HepG2 (cell line): ENCODE data around the gene XKR7. TPM values are rescaled to one million over a fixed set of nuclear protein-coding genes. Genes with fewer than 3 reads are reported as not detected.

Experiments
- ATF7 ChIP-seq, 2 experiments: fragments of 450-650 bp in 1 of 2; sonication (generic) in 1 of 2; formaldehyde crosslinking in 1 of 2; IDR thresholded peaks; 2 replicates each; pipeline versions ENCODE4 v1.4.0 to v1.6.1; 2016 to 2020; ENCODE audit warnings: antibody characterized with exemption in 1 of 2, mild to moderate bottlenecking in 1 of 2, missing genetic modification reagents in 1 of 2
- BHLHE40 ChIP-seq: IDR thresholded peaks from 2 replicates; pipeline ENCODE4 v1.6.1; 2011; ENCODE audit warnings: low read length, improper control_type of control experiment
- HES4 ChIP-seq: sonication (generic); formaldehyde crosslinking; IDR thresholded peaks from 2 replicates; pipeline ENCODE4 v1.9.0; 2021; ENCODE audit warnings: mild to moderate bottlenecking, missing genetic modification reagents, borderline replicate concordance
- HMGXB4 ChIP-seq, 2 experiments: sonication (generic) in 1 of 2; formaldehyde crosslinking in 1 of 2; IDR thresholded peaks; 2 replicates each; pipeline versions ENCODE4 v1.4.0 to v1.6.1; 2018 to 2020; ENCODE audit warnings: missing genetic modification reagents in 2 of 2, borderline replicate concordance in 1 of 2, low read depth in 1 of 2, mild to moderate bottlenecking in 1 of 2, missing biosample characterization in 1 of 2
- KAT8 ChIP-seq: IDR thresholded peaks from 2 replicates; pipeline ENCODE4 v1.6.1; 2016; ENCODE audit warnings: missing genetic modification reagents, missing compliant biosample characterization
- KDM2A ChIP-seq: sonication (generic); formaldehyde crosslinking; IDR thresholded peaks from 2 replicates; pipeline ENCODE4 v1.4.0; 2020; ENCODE audit warnings: low read depth, missing genetic modification reagents, borderline replicate concordance
- ZHX2 ChIP-seq, 2 experiments: sonication (generic) in 1 of 2; formaldehyde crosslinking in 1 of 2; IDR thresholded peaks; 2 replicates each; pipeline versions ENCODE4 v1.6.1 to v1.9.0; 2014 to 2022; ENCODE audit warnings: antibody characterized with exemption in 1 of 2, borderline replicate concordance in 1 of 2, inconsistent platforms in 1 of 2, low read depth in 1 of 2, missing genetic modification reagents in 1 of 2
- ZNF225 ChIP-seq: sonication (generic); formaldehyde crosslinking; IDR thresholded peaks from 2 replicates; pipeline ENCODE4 v1.4.0; 2020; ENCODE audit warnings: mild to moderate bottlenecking, missing genetic modification reagents
- ZNF616 ChIP-seq: sonication (generic); formaldehyde crosslinking; IDR thresholded peaks from 2 replicates; pipeline ENCODE4 v1.5.0; 2020; ENCODE audit warnings: low read depth, mild to moderate bottlenecking, missing genetic modification reagents
- ZNF704 ChIP-seq: sonication (generic); formaldehyde crosslinking; IDR thresholded peaks from 2 replicates; pipeline ENCODE4 v1.8.1; 2023; ENCODE audit warnings: mild to moderate bottlenecking, inconsistent platforms, moderate library complexity, missing genetic modification reagents, borderline replicate concordance
- ZNF772 ChIP-seq: sonication (generic); formaldehyde crosslinking; IDR thresholded peaks from 2 replicates; pipeline ENCODE4 v1.5.0; 2020; ENCODE audit warnings: mild to moderate bottlenecking, missing genetic modification reagents
- ZNF878 ChIP-seq: sonication (generic); formaldehyde crosslinking; IDR thresholded peaks from 2 replicates; pipeline ENCODE4 v1.8.1; 2023; ENCODE audit warnings: mild to moderate bottlenecking, missing genetic modification reagents, moderate library complexity
- ZNF891 ChIP-seq: sonication (generic); formaldehyde crosslinking; IDR thresholded peaks from 2 replicates; pipeline ENCODE4 v1.5.0; 2020; ENCODE audit warnings: mild to moderate bottlenecking, missing genetic modification reagents
- polyA plus RNA-seq, 8 experiments: library from polyadenylated mRNA; depleted of rRNA in 3 of 8; stranded (reverse) in 7 of 8; unstranded in 1 of 8; fragments of >200 nt; fragmentation: Illumina TruSeq in 4 of 8; extraction: Trizol in 4 of 8; gene quantifications; 2 replicates each; pipeline versions ENCODE4 v1.2.1 to v1.2.3, GENCODE V29; 2011 to 2016; ENCODE audit warnings: low read depth in 4 of 8, missing spikeins in 1 of 8, mixed read lengths in 1 of 8; ENCODE audit not compliant: insufficient read depth in 1 of 8
- total RNA-seq, 5 experiments: library from RNA; depleted of rRNA; stranded (reverse); fragments of >200 nt; fragmentation: Illumina TruSeq; extraction: Trizol; gene quantifications; 2 replicates each; pipeline ENCODE4 v1.2.3, GENCODE V29; 2016; ENCODE audit warnings: low read depth in 1 of 5
- TF ChIP-seq, protein P1 (sequence below): sonication (generic); formaldehyde crosslinking; IDR thresholded peaks from 2 replicates; pipeline ENCODE4 v1.5.0; 2020; ENCODE audit warnings: mild to moderate bottlenecking, missing genetic modification reagents, moderate library complexity

Gene XKR7
- total and polyA plus RNA-seq, 2 of the 13 experiments (the other 11 are each of a cell fraction or from before 2014, with no cell fraction given), result not detected

- TF ChIP-seq HMGXB4 (CRISPR knock-in tag; IDR thresholded peaks at IDR 0.05; ENCODE audit: borderline replicate concordance in 1 of 2, low read depth in 1 of 2) (peak; percentile 37 to 89; a peak in 1 of 4 replicates), ZNF704 (CRISPR knock-in tag) (0 out of 2 replicates have a peak, but pooled peaks have one; percentile 30), KAT8 (0 out of 2 replicates have a peak, but pooled peaks have one; percentile 42), HES4 (CRISPR knock-in tag) (no peak), ZNF891 (CRISPR knock-in tag) (peak; percentile 49; the same call in 1 of the 2 replicates), ZNF225 (CRISPR knock-in tag) (peak; percentile 93), ZNF616 (0 out of 2 replicates have a peak, but pooled peaks have one; percentile 60), ZHX2 (IDR thresholded peaks at IDR 0.05; ENCODE audit: low read depth) (0 out of 2 replicates have a peak, but pooled peaks have one; percentile 50), ZHX2 (CRISPR knock-in tag; IDR thresholded peaks at IDR 0.05; ENCODE audit: borderline replicate concordance) (no peak), ATF7 (IDR thresholded peaks at IDR 0.05) (no peak), ATF7 (CRISPR knock-in tag; IDR thresholded peaks at IDR 0.05) (peak; percentile 51; the same call in 1 of the 2 replicates), BHLHE40 (0 out of 2 replicates have a peak, but pooled peaks have one; percentile 9), KDM2A (CRISPR knock-in tag) (peak; percentile 58; the same call in 1 of the 2 replicates), ZNF878 (CRISPR knock-in tag) (no peak), ZNF772 (peak; percentile 75; the same call in 1 of the 2 replicates)
- TF ChIP-seq, protein P1, sequence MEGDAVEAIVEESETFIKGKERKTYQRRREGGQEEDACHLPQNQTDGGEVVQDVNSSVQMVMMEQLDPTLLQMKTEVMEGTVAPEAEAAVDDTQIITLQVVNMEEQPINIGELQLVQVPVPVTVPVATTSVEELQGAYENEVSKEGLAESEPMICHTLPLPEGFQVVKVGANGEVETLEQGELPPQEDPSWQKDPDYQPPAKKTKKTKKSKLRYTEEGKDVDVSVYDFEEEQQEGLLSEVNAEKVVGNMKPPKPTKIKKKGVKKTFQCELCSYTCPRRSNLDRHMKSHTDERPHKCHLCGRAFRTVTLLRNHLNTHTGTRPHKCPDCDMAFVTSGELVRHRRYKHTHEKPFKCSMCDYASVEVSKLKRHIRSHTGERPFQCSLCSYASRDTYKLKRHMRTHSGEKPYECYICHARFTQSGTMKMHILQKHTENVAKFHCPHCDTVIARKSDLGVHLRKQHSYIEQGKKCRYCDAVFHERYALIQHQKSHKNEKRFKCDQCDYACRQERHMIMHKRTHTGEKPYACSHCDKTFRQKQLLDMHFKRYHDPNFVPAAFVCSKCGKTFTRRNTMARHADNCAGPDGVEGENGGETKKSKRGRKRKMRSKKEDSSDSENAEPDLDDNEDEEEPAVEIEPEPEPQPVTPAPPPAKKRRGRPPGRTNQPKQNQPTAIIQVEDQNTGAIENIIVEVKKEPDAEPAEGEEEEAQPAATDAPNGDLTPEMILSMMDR, result peak; percentile 33; the same call in 1 of the 2 replicates
Measured at GRCh38 chr20:32028647-32029372, 60.9 kb downstream of the XKR7 start (continued).
